Right lobe of liver (tissue), 4 donors: Measurements from ENCODE around the gene EXOSC9.

Experiments used
- POLR2A ChIP-seq: fragments of 450-650 bp; IDR thresholded peaks from one replicate; pipeline ENCODE4 v1.6.1; 2017; ENCODE audit warnings: antibody characterized with exemption, mild to moderate bottlenecking
- TF ChIP-seq, protein P1 (sequence below), 4 donors: fragments of 200-600 bp in 3 of 4; fragments of 450-650 bp in 1 of 4; IDR thresholded peaks; one replicate each; pipeline versions ENCODE4 v1.5.1 to v1.8.0; 2016 to 2022; ENCODE audit warnings: antibody characterized with exemption in 4 of 4, mild to moderate bottlenecking in 2 of 4
- donor health status: DM: no; HTN: no; CAD: no.
- donor health status: DM: no; HTN: no; CAD: no.
- donor health status: DM: no; HTN: yes; CAD: no.

DNA sequence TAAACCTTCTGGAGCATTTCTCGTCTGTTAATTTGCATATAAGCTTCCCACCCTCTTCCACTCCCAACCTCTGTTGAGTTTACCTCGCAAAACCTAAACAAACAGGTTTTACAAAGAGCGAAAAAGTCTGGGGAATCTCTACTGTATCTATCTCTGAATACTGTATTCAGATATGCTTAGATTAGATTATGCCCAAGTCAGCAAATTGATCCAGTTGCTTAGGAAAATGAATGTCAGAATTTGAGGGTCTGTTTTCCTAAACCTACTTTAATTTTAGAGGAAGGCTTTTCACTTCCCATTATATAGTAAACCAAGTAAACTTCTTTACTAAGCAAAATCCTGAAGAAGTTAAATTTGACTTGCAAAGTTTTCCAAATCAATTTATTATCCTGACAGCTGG is 15.9 kb downstream of the EXOSC9 start:
- TF ChIP-seq POLR2A = no peak
- TF ChIP-seq, protein P1, sequence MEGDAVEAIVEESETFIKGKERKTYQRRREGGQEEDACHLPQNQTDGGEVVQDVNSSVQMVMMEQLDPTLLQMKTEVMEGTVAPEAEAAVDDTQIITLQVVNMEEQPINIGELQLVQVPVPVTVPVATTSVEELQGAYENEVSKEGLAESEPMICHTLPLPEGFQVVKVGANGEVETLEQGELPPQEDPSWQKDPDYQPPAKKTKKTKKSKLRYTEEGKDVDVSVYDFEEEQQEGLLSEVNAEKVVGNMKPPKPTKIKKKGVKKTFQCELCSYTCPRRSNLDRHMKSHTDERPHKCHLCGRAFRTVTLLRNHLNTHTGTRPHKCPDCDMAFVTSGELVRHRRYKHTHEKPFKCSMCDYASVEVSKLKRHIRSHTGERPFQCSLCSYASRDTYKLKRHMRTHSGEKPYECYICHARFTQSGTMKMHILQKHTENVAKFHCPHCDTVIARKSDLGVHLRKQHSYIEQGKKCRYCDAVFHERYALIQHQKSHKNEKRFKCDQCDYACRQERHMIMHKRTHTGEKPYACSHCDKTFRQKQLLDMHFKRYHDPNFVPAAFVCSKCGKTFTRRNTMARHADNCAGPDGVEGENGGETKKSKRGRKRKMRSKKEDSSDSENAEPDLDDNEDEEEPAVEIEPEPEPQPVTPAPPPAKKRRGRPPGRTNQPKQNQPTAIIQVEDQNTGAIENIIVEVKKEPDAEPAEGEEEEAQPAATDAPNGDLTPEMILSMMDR (IDR thresholded peaks at IDR 0.05) = no peak
